ENCODE data around the gene HDGFL2. TPM values are rescaled to one million over a fixed set of nuclear protein-coding genes. Genes with fewer than 3 reads are reported as not detected.

Gene HDGFL2
- total and polyA plus RNA-seq, 8 donors, result 30.9 to 87.4 (median 73.1) TPM

DNA sequence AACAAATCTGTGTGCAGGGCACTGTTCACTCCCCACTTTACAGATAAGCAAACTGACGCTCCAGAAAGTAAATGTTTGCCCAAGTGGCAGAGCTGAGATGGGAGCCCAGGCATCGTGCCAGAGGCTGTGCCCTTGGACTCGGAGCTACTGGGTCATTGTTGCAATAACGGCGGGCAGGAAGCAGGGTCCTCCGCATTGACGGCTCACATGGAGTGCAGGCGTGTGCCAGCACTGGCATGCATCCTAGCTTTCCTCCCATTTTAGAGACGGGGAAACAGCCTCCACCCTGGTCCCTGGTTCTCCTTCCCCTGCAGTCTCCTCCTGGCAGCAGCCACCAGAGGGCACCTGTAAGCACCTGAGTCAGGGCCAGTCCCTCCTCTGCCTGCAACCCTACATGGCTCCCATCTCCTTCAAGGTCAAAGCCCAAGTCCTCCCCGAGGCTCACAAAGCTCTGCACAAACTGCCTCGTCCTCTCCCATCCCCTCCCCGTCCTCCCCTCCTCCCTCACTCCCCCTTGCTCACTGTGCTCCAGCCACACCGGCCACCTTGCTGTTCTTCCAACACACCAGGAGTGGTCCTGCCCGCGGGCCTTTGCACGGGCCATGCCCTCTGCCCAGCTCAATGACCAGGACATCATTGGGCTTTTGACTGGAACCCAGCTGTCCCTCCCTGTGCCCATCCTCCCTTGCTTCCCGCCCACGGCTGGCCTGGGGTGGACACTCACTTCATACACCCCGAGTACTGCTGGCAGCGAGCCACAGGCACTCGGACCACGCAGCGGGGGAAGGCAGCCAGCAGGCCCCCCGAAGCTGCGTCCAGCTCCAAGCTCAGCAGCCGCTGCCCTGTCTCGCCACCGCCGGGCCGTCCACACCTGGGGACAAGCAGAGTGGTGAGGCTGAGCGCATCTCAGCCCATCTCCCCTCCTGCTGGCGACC is 75.5 kb downstream of the HDGFL2 start:
- peak in 1 of 4 donors; percentile 68 for DNase-seq
- peak; percentile 77 for ATAC-seq
- Histone ChIP-seq H3K4me3 (no peak overlapping the region), H3K27me3 (no peaks in the 10 kb centered on the region), H3K9me3 (no peaks in the 10 kb centered on the region), H3K36me3 (peaks cover 0 to 81% of the 10 kb centered on the region in 2 donors), H3K4me1 (peaks cover 0 to 39% of the 10 kb centered on the region in 2 donors), H3K27ac (no peak overlapping the region)
- TF ChIP-seq, protein P1, sequence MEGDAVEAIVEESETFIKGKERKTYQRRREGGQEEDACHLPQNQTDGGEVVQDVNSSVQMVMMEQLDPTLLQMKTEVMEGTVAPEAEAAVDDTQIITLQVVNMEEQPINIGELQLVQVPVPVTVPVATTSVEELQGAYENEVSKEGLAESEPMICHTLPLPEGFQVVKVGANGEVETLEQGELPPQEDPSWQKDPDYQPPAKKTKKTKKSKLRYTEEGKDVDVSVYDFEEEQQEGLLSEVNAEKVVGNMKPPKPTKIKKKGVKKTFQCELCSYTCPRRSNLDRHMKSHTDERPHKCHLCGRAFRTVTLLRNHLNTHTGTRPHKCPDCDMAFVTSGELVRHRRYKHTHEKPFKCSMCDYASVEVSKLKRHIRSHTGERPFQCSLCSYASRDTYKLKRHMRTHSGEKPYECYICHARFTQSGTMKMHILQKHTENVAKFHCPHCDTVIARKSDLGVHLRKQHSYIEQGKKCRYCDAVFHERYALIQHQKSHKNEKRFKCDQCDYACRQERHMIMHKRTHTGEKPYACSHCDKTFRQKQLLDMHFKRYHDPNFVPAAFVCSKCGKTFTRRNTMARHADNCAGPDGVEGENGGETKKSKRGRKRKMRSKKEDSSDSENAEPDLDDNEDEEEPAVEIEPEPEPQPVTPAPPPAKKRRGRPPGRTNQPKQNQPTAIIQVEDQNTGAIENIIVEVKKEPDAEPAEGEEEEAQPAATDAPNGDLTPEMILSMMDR (IDR thresholded peaks at IDR 0.05), result peak in 1 of 2 donors; percentile 38
- intact Hi-C loops (cut with DNase I), result no loop called here

GRCh38 chr19:4548238-4548584 is 76.1 kb downstream of the HDGFL2 start:
- TF ChIP-seq, protein P1 (IDR thresholded peaks at IDR 0.05), result no peak
- ATAC-seq, result no peak
- H3K36me3 ChIP-seq, result peaks cover 0 to 88% of the 10 kb centered on the region in 2 donors
- DNase-seq, result no peak
- H3K9me3 ChIP-seq, result no peaks in the 10 kb centered on the region
- peaks cover 0 to 34% of the 10 kb centered on the region in 2 donors for H3K4me1 ChIP-seq
- H3K27me3 ChIP-seq, result no peaks in the 10 kb centered on the region
- intact Hi-C loops (cut with DNase I), result no loop called here
- no peak overlapping the region for H3K27ac ChIP-seq
- H3K4me3 ChIP-seq, result no peak overlapping the region

- no peaks in the 10 kb centered on the region for H3K27me3 ChIP-seq
- H3K36me3 ChIP-seq, result peaks cover 0 to 91% of the 10 kb centered on the region in 2 donors
- no peaks in the 10 kb centered on the region for H3K9me3 ChIP-seq
- ATAC-seq, result no peak
- no peak overlapping the region for H3K27ac ChIP-seq
- intact Hi-C loops (cut with DNase I), result no loop called here
- H3K4me3 ChIP-seq, result no peak overlapping the region
- DNase-seq, result no peak
- TF ChIP-seq, protein P1 (IDR thresholded peaks at IDR 0.05), result no peak
- H3K4me1 ChIP-seq, result peaks cover 0 to 21% of the 10 kb centered on the region in 2 donors
These were observed 77.9 kb downstream of the HDGFL2 start for GRCh38 chr19:4550018-4550417.

- Histone ChIP-seq H3K27ac (no peak overlapping the region), H3K4me3 (no peak overlapping the region), H3K36me3 (peaks cover 0 to 91% of the 10 kb centered on the region in 2 donors), H3K27me3 (no peaks in the 10 kb centered on the region), H3K9me3 (no peaks in the 10 kb centered on the region), H3K4me1 (peaks cover 0 to 21% of the 10 kb centered on the region in 2 donors)
- TF ChIP-seq, protein P1 (IDR thresholded peaks at IDR 0.05), result no peak
- no peak for ATAC-seq
- no peak for DNase-seq
- intact Hi-C loops (cut with DNase I), result no loop called here
These were observed 78.5 kb downstream of the HDGFL2 start for GRCh38 chr19:4550479-4551050.

Small RNA genes within 50 kb of the gene (microRNA-seq; reads per million reads assigned to microRNA genes)
- 0.41 to 1.0 reads per million in 2 donors for gene MIR4746

Other genes with a start within 250 kb of the HDGFL2 start
- 1 to 10 TPM; 1.5 to 6.0 TPM for gene EBI3, start 242.8 kb upstream of the HDGFL2 start, total RNA-seq
- gene EBI3, start 242.8 kb upstream of the HDGFL2 start, polyA plus RNA-seq (ENCODE audit: insufficient read length in 6 of 6), result under 1 TPM; 0.39 to 0.73 (median 0.56) TPM
- gene YJU2, start 225.2 kb upstream of the HDGFL2 start, total RNA-seq, result 10 to 100 TPM; 13.2 to 16.9 TPM
- 10 to 100 TPM; 14.3 to 21.0 (median 18.8) TPM for gene YJU2, start 225.2 kb upstream of the HDGFL2 start, polyA plus RNA-seq (ENCODE audit: insufficient read length in 6 of 6)
- gene SHD, start 193.0 kb upstream of the HDGFL2 start, total RNA-seq, result not detected
- under 1 TPM in 5 of 6 donors, not detected in 1; 0.21 to 0.28 (median 0.21) TPM for gene SHD, start 193.0 kb upstream of the HDGFL2 start, polyA plus RNA-seq (ENCODE audit: insufficient read length in 6 of 6)
- under 1 TPM; 0.71 to 0.85 TPM for gene TMIGD2, start 169.9 kb upstream of the HDGFL2 start, total RNA-seq
- gene TMIGD2, start 169.9 kb upstream of the HDGFL2 start, polyA plus RNA-seq (ENCODE audit: insufficient read length in 6 of 6), result under 1 TPM; 0.22 to 0.56 (median 0.34) TPM
- under 1 TPM in 1 of 2 donors, not detected in 1; 0.55 TPM for gene FSD1, start 167.7 kb upstream of the HDGFL2 start, total RNA-seq
- 1 to 10 TPM; 1.0 to 1.9 (median 1.5) TPM for gene FSD1, start 167.7 kb upstream of the HDGFL2 start, polyA plus RNA-seq (ENCODE audit: insufficient read length in 6 of 6)
- gene STAP2, start 133.5 kb upstream of the HDGFL2 start, total RNA-seq, result 10 to 100 TPM; 14.1 to 28.1 TPM
- 10 to 100 TPM; 33.3 to 41.5 (median 36.9) TPM for gene STAP2, start 133.5 kb upstream of the HDGFL2 start, polyA plus RNA-seq (ENCODE audit: insufficient read length in 6 of 6)
- gene MPND, start 128.7 kb upstream of the HDGFL2 start, total RNA-seq, result 10 to 100 TPM; 21.9 to 31.3 TPM
- 10 to 100 TPM; 19.9 to 27.3 (median 25.8) TPM for gene MPND, start 128.7 kb upstream of the HDGFL2 start, polyA plus RNA-seq (ENCODE audit: insufficient read length in 6 of 6)
- gene SH3GL1, start 71.8 kb upstream of the HDGFL2 start, total RNA-seq, result 10 to 100 TPM; 64.6 to 71.8 TPM
- 100 to 1,000 TPM in 2 of 6 donors, 10 to 100 TPM in 4; 74.2 to 119 (median 91.5) TPM for gene SH3GL1, start 71.8 kb upstream of the HDGFL2 start, polyA plus RNA-seq (ENCODE audit: insufficient read length in 6 of 6)
- 10 to 100 TPM; 15.6 to 24.1 TPM for gene CHAF1A, start 69.7 kb upstream of the HDGFL2 start, total RNA-seq
- gene CHAF1A, start 69.7 kb upstream of the HDGFL2 start, polyA plus RNA-seq (ENCODE audit: insufficient read length in 6 of 6), result 10 to 100 TPM; 18.5 to 29.3 (median 24.8) TPM
- 10 to 100 TPM; 86.0 to 89.5 TPM for gene UBXN6, start 14.5 kb upstream of the HDGFL2 start, total RNA-seq
- 100 to 1,000 TPM in 1 of 6 donors, 10 to 100 TPM in 5; 70.2 to 101 (median 84.9) TPM for gene UBXN6, start 14.5 kb upstream of the HDGFL2 start, polyA plus RNA-seq (ENCODE audit: insufficient read length in 6 of 6)
- 1 to 10 TPM; 1.2 to 4.0 TPM for gene PLIN4, start 46.2 kb downstream of the HDGFL2 start, total RNA-seq
- 1 to 10 TPM in 5 of 6 donors, under 1 TPM in 1; 0.88 to 1.2 (median 1.1) TPM for gene PLIN4, start 46.2 kb downstream of the HDGFL2 start, polyA plus RNA-seq (ENCODE audit: insufficient read length in 6 of 6)
- 10 to 100 TPM in 1 of 2 donors, 1 to 10 TPM in 1; 8.4 to 15.9 TPM for gene PLIN5, start 62.9 kb downstream of the HDGFL2 start, total RNA-seq
- gene PLIN5, start 62.9 kb downstream of the HDGFL2 start, polyA plus RNA-seq (ENCODE audit: insufficient read length in 6 of 6), result 1 to 10 TPM; 1.8 to 2.8 (median 2.2) TPM
- 10 to 100 TPM; 11.2 to 17.9 TPM for gene LRG1, start 67.7 kb downstream of the HDGFL2 start, total RNA-seq
- gene LRG1, start 67.7 kb downstream of the HDGFL2 start, polyA plus RNA-seq (ENCODE audit: insufficient read length in 6 of 6), result under 1 TPM; 0.58 to 0.97 (median 0.79) TPM
- 10 to 100 TPM in 1 of 2 donors, 1 to 10 TPM in 1; 4.8 to 24.7 TPM for gene SEMA6B, start 87.4 kb downstream of the HDGFL2 start, total RNA-seq
- 1 to 10 TPM; 2.1 to 4.0 (median 2.9) TPM for gene SEMA6B, start 87.4 kb downstream of the HDGFL2 start, polyA plus RNA-seq (ENCODE audit: insufficient read length in 6 of 6)
- gene TNFAIP8L1, start 167.2 kb downstream of the HDGFL2 start, total RNA-seq, result 1 to 10 TPM; 5.9 to 8.6 TPM
- gene TNFAIP8L1, start 167.2 kb downstream of the HDGFL2 start, polyA plus RNA-seq (ENCODE audit: insufficient read length in 6 of 6), result 10 to 100 TPM; 14.1 to 17.9 (median 16.9) TPM
- gene MYDGF, start 198.0 kb downstream of the HDGFL2 start, total RNA-seq, result 100 to 1,000 TPM in 1 of 2 donors, 10 to 100 TPM in 1; 98.2 to 156 TPM
- 10 to 100 TPM; 70.0 to 88.3 (median 81.5) TPM for gene MYDGF, start 198.0 kb downstream of the HDGFL2 start, polyA plus RNA-seq (ENCODE audit: insufficient read length in 6 of 6)